Calu3 (cell line): Measurements from ENCODE around the gene NHEJ1. TPM values are rescaled to one million over a fixed set of nuclear protein-coding genes. Genes with fewer than 3 reads are reported as not detected.

Experiments used
- BruUV-seq: library from RNA; stranded (reverse); fragments of 400-500 nt; replicated peaks from 2 replicates; lab custom pipeline; 2021; lab: Mats Ljungman, UMichigan
- CTCF ChIA-PET: fragments of 300-600 bp; sonication (Branson Sonifier 250); formaldehyde crosslinking; loops from one replicate; lab custom pipeline; 2022; ENCODE audit warnings: antibody characterized with exemption; lab: Charles Lee
- DNase-seq: peaks from one replicate; pipeline ENCODE4 v3.0.0; 2022
- H3K27ac Mint-ChIP-seq: one replicate; pipeline ENCODE4 v1.8.0; 2022; ENCODE audit warnings: mixed read lengths; ENCODE audit not compliant: unreplicated experiment
- H3K27me3 Mint-ChIP-seq: one replicate; pipeline ENCODE4 v1.8.0; 2022; ENCODE audit warnings: mixed read lengths; ENCODE audit not compliant: unreplicated experiment
- H3K36me3 Mint-ChIP-seq: one replicate; pipeline ENCODE4 v1.8.0; 2022; ENCODE audit warnings: mild to moderate bottlenecking, moderate library complexity, mixed read lengths; ENCODE audit not compliant: insufficient read depth, unreplicated experiment
- H3K4me1 Mint-ChIP-seq: one replicate; pipeline ENCODE4 v1.8.0; 2022; ENCODE audit warnings: mild to moderate bottlenecking, low read depth, mixed read lengths; ENCODE audit not compliant: unreplicated experiment
- H3K4me3 Mint-ChIP-seq: one replicate; pipeline ENCODE4 v1.8.0; 2022; ENCODE audit warnings: mild to moderate bottlenecking, low read depth, moderate library complexity, mixed read lengths; ENCODE audit not compliant: unreplicated experiment
- H3K9me3 Mint-ChIP-seq: one replicate; pipeline ENCODE4 v1.8.0; 2022; ENCODE audit warnings: low read depth, mixed read lengths; ENCODE audit not compliant: unreplicated experiment
- CTCF ChIP-seq: fragments of 200-600 bp; IDR thresholded peaks from one replicate; pipeline ENCODE4 v1.8.0; 2022; ENCODE audit warnings: antibody characterized with exemption; ENCODE audit not compliant: unreplicated experiment
- intact Hi-C: fragments of 100-400 bp; cut with micrococcal nuclease; formaldehyde crosslinking; loops from one replicate; pipeline ENCODE4 v1.10.0; 2022; ENCODE audit not compliant: unreplicated experiment
- total RNA-seq: library from RNA; stranded (reverse); gene quantifications from 2 replicates; pipeline ENCODE4 v1.2.3, GENCODE V29; 2022

Gene NHEJ1
- total RNA-seq, 1 experiment from 2014 or later = 12.4 TPM

GRCh38 chr2:219163156-219163555 lies 2.5 kb upstream of the NHEJ1 start:
- Mint-ChIP-seq H3K36me3 (peaks cover 12% of the 10 kb centered on the region), H3K4me1 (peaks cover 10% of the 10 kb centered on the region), H3K27me3 (no peaks in the 10 kb centered on the region), H3K4me3 (no peak overlapping the region), H3K27ac (no peak overlapping the region), H3K9me3 (no peaks in the 10 kb centered on the region)
- DNase-seq = no peak
- intact Hi-C loops = loop anchor here (10.0 kb wide), 1 partner anchor 52 kb away; the partner anchor contains the start of gene ABCB6
- TF ChIP-seq CTCF = no peak
- no TSS peak for BruUV-seq
- CTCF ChIA-PET = no interaction called here

- BruUV-seq = TSS peak; percentile 48
- Mint-ChIP-seq H3K36me3 (peaks cover 12% of the 10 kb centered on the region), H3K4me1 (peaks cover 10% of the 10 kb centered on the region), H3K9me3 (no peaks in the 10 kb centered on the region), H3K27me3 (no peaks in the 10 kb centered on the region), H3K4me3 (peak overlapping the region; percentile 83), H3K27ac (peak overlapping the region; percentile 80)
- no peak for DNase-seq
- TF ChIP-seq CTCF = no peak
- CTCF ChIA-PET = no interaction called here
- intact Hi-C loops = loop anchor here (2.0 to 10.0 kb wide), 2 partner anchors 54 to 192 kb away; partner anchors contain the start of gene ABCB6
These were observed 482 bp upstream of the NHEJ1 start for GRCh38 chr2:219161097-219161496.

- no peak for TF ChIP-seq CTCF
- no peak for DNase-seq
- BruUV-seq = TSS peak; percentile 47
- intact Hi-C loops = loop anchor here (1.0 to 10.0 kb wide), 5 partner anchors 37 to 285 kb away; partner anchors contain the start of gene ABCB6
- H3K27ac Mint-ChIP-seq = peak overlapping the region; percentile 80
- H3K36me3 Mint-ChIP-seq = peaks cover 12% of the 10 kb centered on the region
- no peaks in the 10 kb centered on the region for H3K27me3 Mint-ChIP-seq
- H3K4me3 Mint-ChIP-seq = peak overlapping the region; percentile 83
- H3K9me3 Mint-ChIP-seq = no peaks in the 10 kb centered on the region
- CTCF ChIA-PET = no interaction called here
- peaks cover 10% of the 10 kb centered on the region for H3K4me1 Mint-ChIP-seq
These were observed 837 bp downstream of the NHEJ1 start for GRCh38 chr2:219159771-219160185.

GRCh38 chr2:219158586-219158985 lies 2.0 kb downstream of the NHEJ1 start:
- Mint-ChIP-seq H3K9me3 (no peaks in the 10 kb centered on the region), H3K36me3 (peaks cover 12% of the 10 kb centered on the region), H3K4me1 (peaks cover 10% of the 10 kb centered on the region), H3K27ac (no peak overlapping the region), H3K27me3 (no peaks in the 10 kb centered on the region), H3K4me3 (no peak overlapping the region)
- CTCF ChIA-PET = no interaction called here
- intact Hi-C loops = loop anchor here (5.0 to 10.0 kb wide), 2 partner anchors 36 to 284 kb away; no protein-coding TSS in a partner anchor
- DNase-seq = no peak
- no peak for TF ChIP-seq CTCF
- no TSS peak for BruUV-seq
